Muscle layer of colon (tissue), 2 donors: Measurements from ENCODE around the gene TTC33.
"Not testable (repeated sequence)": the region's sequence is repeated elsewhere in the genome, so short reads cannot be mapped to it uniquely, and the experiment has no call there.

ENCODE experiments used
- H3K27ac ChIP-seq: one replicate; pipeline ENCODE4 v1.7.0; 2013; ENCODE audit warnings: low read depth, mild to moderate bottlenecking, low read length, moderate library complexity
- H3K27me3 ChIP-seq, 2 donors: one replicate each; pipeline ENCODE4 v1.7.0; 2013; ENCODE audit warnings: low read length in 2 of 2, mild to moderate bottlenecking in 2 of 2; ENCODE audit not compliant: insufficient read depth in 2 of 2, control insufficient read depth in 1 of 2
- H3K36me3 ChIP-seq: one replicate; pipeline ENCODE4 v1.7.0; 2013; ENCODE audit warnings: mild to moderate bottlenecking, low read length; ENCODE audit not compliant: insufficient read depth
- H3K4me1 ChIP-seq: one replicate; pipeline ENCODE4 v1.7.0; 2013; ENCODE audit warnings: mild to moderate bottlenecking, low read length; ENCODE audit not compliant: insufficient read depth
- H3K4me3 ChIP-seq, 2 donors: one replicate each; pipeline ENCODE4 v1.7.0; 2013; ENCODE audit warnings: low read length in 2 of 2, low read depth in 1 of 2, mild to moderate bottlenecking in 1 of 2, moderate library complexity in 1 of 2
- H3K9ac ChIP-seq: one replicate; pipeline ENCODE4 v1.7.0; 2013; ENCODE audit warnings: low read length
- H3K9me3 ChIP-seq: one replicate; pipeline ENCODE4 v1.7.0; 2013; ENCODE audit warnings: mild to moderate bottlenecking, low read length
- donor health status: abdominal sarcoma.
- donor health status: Adenocarcinoma of cecum.

Gene TTC33

GRCh38 chr5:40594811-40595210, 160.9 kb downstream of the TTC33 start:
- H3K9ac ChIP-seq = no peak overlapping the region
- no peak overlapping the region for H3K4me3 ChIP-seq
- H3K27ac ChIP-seq = no peak overlapping the region
- H3K9me3 ChIP-seq = no peaks in the 10 kb centered on the region
- no peaks in the 10 kb centered on the region for H3K36me3 ChIP-seq
- no peaks in the 10 kb centered on the region for H3K4me1 ChIP-seq
- H3K27me3 ChIP-seq = no peaks in the 10 kb centered on the region

DNA sequence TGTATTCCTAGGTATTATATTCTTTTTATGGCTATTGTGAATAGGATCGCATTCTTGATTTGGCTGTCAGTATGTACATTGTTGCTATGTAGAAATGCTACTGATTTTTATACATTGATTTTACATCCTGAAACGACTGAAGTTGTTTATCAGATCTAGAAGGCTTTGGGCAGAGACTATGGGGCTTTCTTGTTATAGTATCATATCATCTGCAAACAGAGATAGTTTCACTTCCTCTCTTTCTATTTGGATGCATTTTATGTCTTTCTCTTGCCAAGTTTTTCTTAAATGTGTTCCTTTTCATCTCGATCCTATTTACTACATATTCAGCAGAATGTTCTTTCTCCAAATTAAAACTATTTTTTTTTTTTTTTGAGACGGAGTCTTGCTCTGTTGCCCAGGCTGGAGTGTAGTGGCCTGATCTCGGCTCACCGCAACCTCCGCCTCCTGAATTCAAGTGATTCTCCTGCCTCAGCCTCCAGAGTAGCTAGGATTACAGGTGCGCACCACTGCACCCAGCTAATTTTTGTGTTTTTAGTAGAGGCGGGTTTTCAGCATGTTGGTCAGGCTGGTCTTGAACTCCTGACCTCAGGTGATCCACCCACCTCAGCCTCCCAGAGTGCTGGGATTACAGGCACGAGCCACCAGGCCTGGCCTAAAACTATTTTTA, 163.9 kb downstream of the TTC33 start:
- not testable (repeated sequence) for H3K9ac ChIP-seq, H3K4me1 ChIP-seq, H3K27ac ChIP-seq, H3K9me3 ChIP-seq, H3K27me3 ChIP-seq, H3K36me3 ChIP-seq, H3K4me3 ChIP-seq

DNA sequence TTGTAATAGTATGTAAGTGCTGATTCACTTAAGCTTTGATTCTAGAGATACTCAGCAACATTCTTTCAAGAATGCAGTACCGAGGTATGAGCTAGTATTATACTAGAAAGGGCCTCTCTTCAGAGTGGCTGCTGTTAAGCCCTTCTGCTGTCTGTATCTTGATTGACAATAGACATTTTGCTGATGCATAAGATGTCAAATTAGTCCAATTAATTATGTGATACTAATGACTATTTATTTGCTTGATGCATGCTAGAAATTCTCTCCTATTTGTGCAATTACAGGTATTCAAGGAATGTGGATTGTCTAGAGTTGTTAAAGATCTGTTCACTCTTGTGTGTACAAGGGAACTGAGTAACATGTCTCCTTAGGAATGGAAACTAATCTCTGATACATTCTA, 168.4 kb downstream of the TTC33 start:
- no peak overlapping the region for H3K9ac ChIP-seq
- H3K27me3 ChIP-seq = no peaks in the 10 kb centered on the region
- no peaks in the 10 kb centered on the region for H3K4me1 ChIP-seq
- no peaks in the 10 kb centered on the region for H3K36me3 ChIP-seq
- H3K27ac ChIP-seq = no peak overlapping the region
- no peaks in the 10 kb centered on the region for H3K9me3 ChIP-seq
- no peak overlapping the region for H3K4me3 ChIP-seq

GRCh38 chr5:40585537-40586267, 170.1 kb downstream of the TTC33 start:
- Histone ChIP-seq H3K9me3 (no peaks in the 10 kb centered on the region), H3K9ac (no peak overlapping the region), H3K4me3 (no peak overlapping the region), H3K36me3 (no peaks in the 10 kb centered on the region), H3K27me3 (no peaks in the 10 kb centered on the region), H3K4me1 (no peaks in the 10 kb centered on the region), H3K27ac (no peak overlapping the region)

- no peaks in the 10 kb centered on the region for H3K4me1 ChIP-seq
- H3K27ac ChIP-seq = no peak overlapping the region
- H3K9me3 ChIP-seq = no peaks in the 10 kb centered on the region
- no peaks in the 10 kb centered on the region for H3K27me3 ChIP-seq
- no peak overlapping the region for H3K4me3 ChIP-seq
- no peak overlapping the region for H3K9ac ChIP-seq
- no peaks in the 10 kb centered on the region for H3K36me3 ChIP-seq
Measured at GRCh38 chr5:40584054-40584453, 171.7 kb downstream of the TTC33 start.

DNA sequence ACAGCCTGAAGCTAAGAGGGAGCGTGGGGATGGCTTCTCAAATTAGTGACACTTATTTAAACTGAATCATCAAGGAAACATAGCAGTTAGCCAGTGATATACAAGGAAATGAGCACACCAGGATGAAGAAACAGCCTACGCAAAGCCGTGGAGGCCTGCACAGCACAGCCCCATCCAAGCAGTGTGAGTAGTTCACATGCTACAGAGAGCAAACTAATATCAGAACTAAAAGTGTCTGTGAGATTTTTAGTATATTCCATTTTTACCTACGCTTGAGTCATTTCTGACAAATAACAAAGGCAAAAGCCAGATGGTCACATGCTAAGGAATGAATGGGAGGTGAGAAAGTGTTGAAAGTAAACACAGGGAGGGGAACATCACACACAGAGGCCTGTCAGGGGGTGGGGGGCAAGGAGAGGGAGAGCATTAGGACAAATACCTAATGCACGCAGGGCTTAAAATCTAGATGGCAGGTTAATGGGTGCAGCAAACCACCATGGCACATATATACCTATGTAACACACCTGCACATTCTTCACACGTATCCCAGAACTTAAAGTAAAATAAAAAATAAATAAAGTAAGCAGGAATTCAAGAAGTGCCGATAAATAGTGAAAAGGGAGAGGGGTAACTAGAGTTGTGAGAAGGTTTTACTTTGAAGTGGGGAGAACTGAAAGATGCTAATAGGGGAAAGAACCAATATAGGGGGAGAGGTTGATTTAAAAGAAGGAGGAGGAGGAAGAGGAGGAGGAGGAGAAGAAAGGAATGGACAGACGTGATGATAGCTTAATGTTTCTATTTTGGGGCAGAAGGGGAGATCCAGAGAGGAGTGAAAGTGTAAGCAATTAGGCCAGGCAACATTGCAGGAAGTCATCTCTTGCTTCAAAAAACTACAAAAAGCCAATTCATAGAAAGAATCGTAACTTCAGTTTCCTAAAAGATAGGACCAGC, 177.0 kb downstream of the TTC33 start:
- Histone ChIP-seq H3K9me3 (no peaks in the 10 kb centered on the region), H3K36me3 (no peaks in the 10 kb centered on the region), H3K4me1 (no peaks in the 10 kb centered on the region), H3K27ac (no peak overlapping the region), H3K9ac (no peak overlapping the region), H3K4me3 (no peak overlapping the region), H3K27me3 (no peaks in the 10 kb centered on the region)

DNA sequence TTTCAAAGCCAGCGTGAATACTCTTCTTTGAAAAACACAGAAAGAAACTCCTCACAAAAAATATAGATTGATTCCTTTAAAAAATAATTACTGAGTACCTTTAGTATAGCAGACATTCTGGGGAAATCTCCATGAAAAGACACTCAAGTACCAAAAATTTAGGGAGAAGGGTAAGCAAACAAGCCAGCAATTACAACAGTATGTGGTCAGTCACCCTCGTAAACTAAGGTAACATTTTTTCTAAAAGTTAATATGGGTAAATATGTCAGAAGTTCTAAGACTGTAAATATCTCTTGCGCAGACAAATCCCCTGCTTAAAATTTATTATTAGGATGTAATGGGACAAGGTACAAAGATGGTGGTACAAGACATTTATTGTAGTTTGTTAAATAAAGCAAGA, 178.0 kb downstream of the TTC33 start:
- Histone ChIP-seq H3K9me3 (no peaks in the 10 kb centered on the region), H3K36me3 (no peaks in the 10 kb centered on the region), H3K27me3 (no peaks in the 10 kb centered on the region), H3K4me3 (no peak overlapping the region), H3K9ac (no peak overlapping the region), H3K27ac (no peak overlapping the region), H3K4me1 (no peaks in the 10 kb centered on the region)

- no peaks in the 10 kb centered on the region for H3K27me3 ChIP-seq
- no peak overlapping the region for H3K9ac ChIP-seq
- H3K36me3 ChIP-seq = no peaks in the 10 kb centered on the region
- H3K9me3 ChIP-seq = no peaks in the 10 kb centered on the region
- H3K4me1 ChIP-seq = no peaks in the 10 kb centered on the region
- H3K4me3 ChIP-seq = no peak overlapping the region
- no peak overlapping the region for H3K27ac ChIP-seq
Measured at GRCh38 chr5:40575921-40576320, 179.8 kb downstream of the TTC33 start.

DNA sequence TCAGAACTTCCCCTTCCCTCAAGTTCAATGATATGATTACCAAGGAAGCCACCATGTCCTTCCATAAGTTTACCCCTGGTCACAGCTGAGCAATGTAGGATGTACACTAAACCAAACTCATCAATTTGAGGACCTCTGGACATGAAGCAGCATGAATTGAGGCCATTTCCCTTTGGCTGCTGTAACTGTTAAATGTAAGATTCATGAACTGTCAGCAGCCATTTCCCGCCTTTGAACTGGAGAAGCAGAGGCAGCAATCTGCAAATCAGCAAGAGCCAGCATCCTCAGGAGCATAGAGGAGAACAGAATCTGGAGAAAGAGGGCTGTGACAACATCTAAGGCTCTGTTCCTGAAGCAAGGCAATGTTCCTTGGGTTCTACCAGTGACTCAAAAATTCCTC, 180.3 kb downstream of the TTC33 start:
- H3K36me3 ChIP-seq = no peaks in the 10 kb centered on the region
- H3K4me3 ChIP-seq = no peak overlapping the region
- no peak overlapping the region for H3K27ac ChIP-seq
- H3K4me1 ChIP-seq = no peaks in the 10 kb centered on the region
- no peak overlapping the region for H3K9ac ChIP-seq
- no peaks in the 10 kb centered on the region for H3K27me3 ChIP-seq
- no peaks in the 10 kb centered on the region for H3K9me3 ChIP-seq

DNA sequence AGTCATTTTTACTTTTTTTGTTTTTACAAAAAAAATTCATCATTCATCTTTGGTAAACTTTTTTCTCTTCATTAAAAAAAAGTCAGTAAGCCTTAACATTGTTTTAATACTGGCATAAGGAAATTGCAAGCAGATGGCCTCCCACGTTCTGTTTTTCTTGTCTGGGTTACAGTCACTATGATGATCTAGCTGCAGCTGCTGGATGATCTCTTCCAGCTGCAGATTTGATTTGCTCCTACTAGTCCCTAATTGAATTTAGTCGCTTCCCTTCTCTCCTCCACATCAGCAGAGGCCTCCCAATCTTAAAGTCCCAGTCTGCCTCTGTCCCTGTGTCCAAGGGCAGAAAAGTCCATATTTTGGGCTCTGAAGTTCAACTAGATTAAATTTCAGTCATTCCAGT, 182.8 kb downstream of the TTC33 start:
- H3K9ac ChIP-seq = no peak overlapping the region
- no peaks in the 10 kb centered on the region for H3K36me3 ChIP-seq
- H3K27me3 ChIP-seq = no peaks in the 10 kb centered on the region
- no peaks in the 10 kb centered on the region for H3K4me1 ChIP-seq
- H3K9me3 ChIP-seq = no peaks in the 10 kb centered on the region
- H3K4me3 ChIP-seq = no peak overlapping the region
- no peak overlapping the region for H3K27ac ChIP-seq

DNA sequence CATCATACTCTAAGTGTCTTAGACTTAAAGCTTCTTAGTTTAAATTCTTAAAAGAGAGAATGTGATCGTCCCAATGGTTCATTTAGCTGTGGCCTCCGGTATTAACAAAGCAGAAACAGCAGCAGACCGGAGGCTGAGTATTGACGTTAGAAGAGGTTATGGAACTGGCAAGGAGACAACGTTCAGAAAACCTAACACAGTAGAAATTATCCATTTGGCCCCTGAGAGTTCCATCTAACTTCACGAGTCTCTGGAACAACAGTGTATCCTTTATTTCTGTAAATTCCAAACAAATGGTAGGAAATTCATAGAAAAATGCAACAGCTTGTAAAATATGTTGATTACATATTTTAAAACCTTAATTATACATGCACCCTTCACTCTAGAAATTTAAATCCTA, 183.4 kb downstream of the TTC33 start:
- H3K27ac ChIP-seq = no peak overlapping the region

More for the DNA sequence above, 183.4 kb downstream of the TTC33 start:
- no peaks in the 10 kb centered on the region for H3K27me3 ChIP-seq
- H3K9me3 ChIP-seq = no peaks in the 10 kb centered on the region
- H3K4me3 ChIP-seq = no peak overlapping the region
- H3K36me3 ChIP-seq = no peaks in the 10 kb centered on the region
- no peak overlapping the region for H3K9ac ChIP-seq
- H3K4me1 ChIP-seq = no peaks in the 10 kb centered on the region
